Measurements from ENCODE around the gene CXXC5.

Gene CXXC5

GRCh38 chr5:139682016-139682975 lies 34.1 kb downstream of the CXXC5 start:
- no peak for DNase-seq (ENCODE audit: low read depth in 2 of 2)

- no peak for DNase-seq (ENCODE audit: low read depth in 2 of 2)
Observed at GRCh38 chr5:139683295-139684271, 35.4 kb downstream of the CXXC5 start.

- no peak for DNase-seq (ENCODE audit: low read depth in 2 of 2)
Observed at GRCh38 chr5:139684350-139684880, 36.3 kb downstream of the CXXC5 start.

GRCh38 chr5:139684881-139685749 lies 37.0 kb downstream of the CXXC5 start:
- no peak for DNase-seq (ENCODE audit: low read depth in 2 of 2)

GRCh38 chr5:139685886-139686285 lies 37.7 kb downstream of the CXXC5 start:
- no peak for DNase-seq (ENCODE audit: low read depth in 2 of 2)

GRCh38 chr5:139686356-139686705 lies 38.2 kb downstream of the CXXC5 start:
- no peak for DNase-seq (ENCODE audit: low read depth in 2 of 2)

GRCh38 chr5:139686706-139687441 lies 38.7 kb downstream of the CXXC5 start:
- DNase-seq (ENCODE audit: low read depth in 2 of 2): no peak

GRCh38 chr5:139687656-139688055 lies 39.5 kb downstream of the CXXC5 start:
- DNase-seq (ENCODE audit: low read depth in 2 of 2): no peak

- no peak for DNase-seq (ENCODE audit: low read depth in 2 of 2)
Observed at GRCh38 chr5:139688088-139688702, 40.0 kb downstream of the CXXC5 start.

- DNase-seq (ENCODE audit: low read depth in 2 of 2): no peak
Observed at GRCh38 chr5:139688751-139689372, 40.7 kb downstream of the CXXC5 start.

GRCh38 chr5:139689631-139690063 lies 41.5 kb downstream of the CXXC5 start:
- no peak for DNase-seq (ENCODE audit: low read depth in 2 of 2)

GRCh38 chr5:139690064-139690802 lies 42.1 kb downstream of the CXXC5 start:
- no peak for DNase-seq (ENCODE audit: low read depth in 2 of 2)

GRCh38 chr5:139690803-139691629 lies 42.9 kb downstream of the CXXC5 start:
- no peak for DNase-seq (ENCODE audit: low read depth in 2 of 2)

GRCh38 chr5:139692148-139692547 lies 44.0 kb downstream of the CXXC5 start:
- DNase-seq (ENCODE audit: low read depth in 2 of 2): no peak

- no peak for DNase-seq (ENCODE audit: low read depth in 2 of 2)
Observed at GRCh38 chr5:139692679-139693308, 44.6 kb downstream of the CXXC5 start.

- DNase-seq (ENCODE audit: low read depth in 2 of 2): no peak
Observed at GRCh38 chr5:139693676-139694364, 45.7 kb downstream of the CXXC5 start.
